HG03045 (cell line): Measurements from ENCODE around the gene PXK.

Experiments
- ATAC-seq: cut with Tn5 transposase; IDR thresholded peaks from one replicate; pipeline ENCODE4 v1.9.1; 2021; ENCODE audit warnings: mild to moderate bottlenecking, moderate library complexity; ENCODE audit not compliant: unreplicated experiment

The PXK gene

GRCh38 chr3:58379351-58380073 is 46.8 kb downstream of the PXK start:
- ATAC-seq: no peak

- ATAC-seq: no peak
These were observed 50.8 kb downstream of the PXK start for GRCh38 chr3:58383476-58383875.

GRCh38 chr3:58383904-58384303 is 51.2 kb downstream of the PXK start:
- no peak for ATAC-seq

GRCh38 chr3:58384381-58385090 is 51.8 kb downstream of the PXK start:
- ATAC-seq: no peak

- no peak for ATAC-seq
These were observed 54.1 kb downstream of the PXK start for GRCh38 chr3:58386626-58387365.

- no peak for ATAC-seq
These were observed 55.2 kb downstream of the PXK start for GRCh38 chr3:58387650-58388546.

GRCh38 chr3:58388550-58389091 is 55.9 kb downstream of the PXK start:
- no peak for ATAC-seq

GRCh38 chr3:58391156-58391865 is 58.6 kb downstream of the PXK start:
- ATAC-seq: no peak

- no peak for ATAC-seq
These were observed 59.5 kb downstream of the PXK start for GRCh38 chr3:58392181-58392580.

- ATAC-seq: no peak
These were observed 61.6 kb downstream of the PXK start for GRCh38 chr3:58394339-58394738.

- no peak for ATAC-seq
These were observed 66.1 kb downstream of the PXK start for GRCh38 chr3:58398669-58399333.

- no peak for ATAC-seq
These were observed 70.9 kb downstream of the PXK start for GRCh38 chr3:58403513-58404109.

GRCh38 chr3:58404396-58404795 is 71.7 kb downstream of the PXK start:
- no peak for ATAC-seq

GRCh38 chr3:58408906-58409305 is 76.2 kb downstream of the PXK start:
- ATAC-seq: no peak

GRCh38 chr3:58409663-58410062 is 77.0 kb downstream of the PXK start:
- ATAC-seq: no peak

GRCh38 chr3:58411036-58411435 is 78.3 kb downstream of the PXK start:
- ATAC-seq: no peak

GRCh38 chr3:58411851-58412830 is 79.4 kb downstream of the PXK start:
- no peak for ATAC-seq
